ENCODE measurements around the gene LGI4.
A peak's percentile ranks its signal among the peaks of the same experiment; 100 is the strongest.
"Not testable (repeated sequence)": the region's sequence is repeated elsewhere in the genome, so short reads cannot be mapped to it uniquely, and the experiment has no call there.

Gene LGI4

DNA sequence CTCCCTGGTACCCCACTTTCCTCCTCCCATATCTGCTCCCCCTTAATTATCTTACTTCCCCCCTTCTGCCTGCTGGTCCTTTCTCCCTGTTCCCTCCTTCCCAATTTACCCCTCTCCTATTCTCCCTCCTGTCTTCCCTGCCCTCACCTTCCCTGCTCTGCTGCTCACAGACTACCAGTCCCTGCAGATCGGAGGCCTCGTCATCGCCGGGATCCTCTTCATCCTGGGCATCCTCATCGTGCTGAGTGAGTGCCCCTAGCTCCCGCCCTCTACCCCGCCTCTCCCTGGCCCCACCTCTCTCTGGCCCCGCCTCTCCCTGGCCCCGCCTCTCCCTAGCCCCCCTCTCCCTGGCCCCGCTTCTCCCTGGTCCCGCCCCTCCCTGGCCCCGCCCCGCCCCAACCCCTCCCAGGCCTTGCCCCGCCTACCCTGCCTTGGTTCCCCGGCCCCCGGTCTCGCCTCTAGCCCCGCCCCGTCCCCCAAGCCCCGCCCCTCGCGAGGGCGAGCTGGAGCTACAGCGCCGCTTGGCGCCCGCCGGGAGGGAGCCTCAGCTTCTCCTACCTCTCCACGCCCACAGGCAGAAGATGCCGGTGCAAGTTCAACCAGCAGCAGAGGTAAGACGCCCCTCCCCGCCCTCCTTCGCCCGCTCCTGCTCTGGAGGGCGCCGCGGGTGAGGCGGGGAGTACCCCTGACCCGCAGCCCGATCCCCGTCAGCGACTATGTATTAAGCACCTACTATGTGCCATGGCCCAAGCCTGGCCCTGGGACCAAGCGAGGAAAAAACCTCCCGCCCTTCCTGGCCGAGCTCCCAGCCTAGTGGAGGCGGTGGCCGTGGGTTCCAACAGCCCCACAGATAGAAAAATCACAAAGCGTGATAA lies 6.3 kb upstream of the LGI4 start:
- DNase-seq, result peak; percentile 98

GRCh38 chr19:35140207-35140961 lies 5.5 kb upstream of the LGI4 start:
- no peak for DNase-seq

- DNase-seq, result no peak
Measured at GRCh38 chr19:35138305-35138892, 3.5 kb upstream of the LGI4 start, which contains the start of gene FXYD1. FXYD1 (plus strand) TSS chr19:35138824; CDS start chr19:35140080, 1,256 bp downstream.

DNA sequence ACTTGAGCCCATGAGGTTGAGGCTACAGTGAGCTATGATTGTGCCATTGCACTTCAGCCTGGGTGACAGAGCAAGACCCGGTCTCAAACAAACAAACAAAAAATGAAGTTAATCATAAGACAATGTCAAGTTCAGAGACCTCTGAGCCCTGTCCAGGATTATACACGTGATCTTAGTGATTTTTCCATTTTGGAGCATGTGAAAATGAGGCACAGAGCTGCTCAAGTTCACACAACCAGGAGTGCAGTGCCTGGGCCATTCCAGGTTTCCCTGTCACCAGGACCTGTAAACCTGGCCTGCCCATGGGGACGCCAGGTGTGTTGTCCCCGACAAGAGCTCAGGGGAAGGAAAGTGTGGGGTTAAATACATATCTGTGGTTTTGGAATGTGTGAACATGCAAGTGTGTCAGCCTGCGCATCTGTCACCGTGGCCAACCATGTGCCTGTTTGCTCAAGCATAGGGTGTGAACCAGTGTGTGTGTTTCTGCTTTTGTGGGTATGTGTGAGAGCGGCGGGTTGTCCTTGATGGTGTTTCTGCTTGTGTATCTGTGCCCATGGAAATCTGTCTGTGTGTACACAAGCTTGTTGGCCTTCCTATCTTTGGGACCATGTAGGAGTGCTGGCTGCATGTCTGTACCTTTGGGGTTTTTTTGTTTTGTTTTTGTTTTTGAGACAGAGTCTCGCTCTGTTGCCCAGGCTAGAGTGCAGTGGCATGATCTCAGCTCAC lies 2.3 kb upstream of the LGI4 start:
- DNase-seq, result no peak

DNA sequence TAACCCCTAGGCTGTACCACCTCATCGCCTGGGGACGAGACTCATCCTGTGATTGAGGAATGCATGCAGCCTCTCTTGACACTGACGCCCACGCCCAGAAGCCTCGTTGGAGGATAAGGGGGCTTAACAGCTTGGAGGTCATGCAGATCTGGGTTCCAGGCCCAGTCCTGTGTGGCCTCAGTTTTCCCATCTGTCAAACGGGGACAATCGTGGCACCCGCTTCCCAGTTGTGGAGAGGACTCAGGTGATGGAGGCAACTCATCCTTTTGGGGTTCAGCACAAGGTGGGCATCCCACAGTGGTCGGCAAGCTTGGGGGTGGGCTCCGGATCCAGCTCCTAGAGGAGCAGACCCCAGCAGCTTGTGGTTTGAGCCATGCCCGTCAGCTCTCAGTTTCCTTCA lies 1.4 kb upstream of the LGI4 start:
- DNase-seq, result no peak

- peak; percentile 83 for DNase-seq
Measured at GRCh38 chr19:35135389-35135909, 590 bp upstream of the LGI4 start.

GRCh38 chr19:35133826-35134225 lies 1.0 kb downstream of the LGI4 start:
- no peak for DNase-seq

GRCh38 chr19:35132254-35132653 lies 2.6 kb downstream of the LGI4 start:
- DNase-seq, result no peak

GRCh38 chr19:35130761-35131720 lies 3.8 kb downstream of the LGI4 start:
- no peak for DNase-seq

GRCh38 chr19:35129724-35130274 lies 5.1 kb downstream of the LGI4 start:
- not testable (repeated sequence) for DNase-seq

DNA sequence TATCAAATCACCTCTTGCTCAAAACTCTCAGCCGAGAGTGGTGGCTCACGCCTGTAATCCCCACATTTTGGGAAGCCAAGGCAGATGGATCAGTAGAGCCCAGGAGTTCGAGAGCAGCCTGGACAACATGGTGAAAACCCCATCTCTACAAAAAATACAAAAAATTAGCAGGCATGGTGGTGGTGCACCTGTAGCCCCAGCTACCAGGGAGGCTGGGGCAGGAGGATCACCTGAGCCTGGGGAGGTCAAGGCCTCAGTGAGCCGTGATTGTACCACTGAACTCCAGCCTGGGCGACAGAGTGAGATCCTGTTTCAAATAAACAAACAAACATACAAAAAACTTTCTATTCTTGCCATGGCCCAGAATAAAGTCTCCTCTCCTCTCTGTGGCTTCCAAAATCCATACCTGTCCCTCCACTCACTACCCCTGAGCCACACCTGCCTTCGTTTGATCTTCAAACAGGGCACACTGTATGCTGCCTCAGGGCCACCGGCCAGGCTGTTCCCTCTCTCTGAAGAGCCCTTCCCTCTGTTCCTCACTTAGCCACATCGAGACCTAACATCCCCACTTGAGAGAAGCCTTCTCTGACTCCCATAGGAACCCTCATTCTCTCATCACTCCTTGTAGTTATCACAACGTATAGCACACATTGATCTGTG lies 6.3 kb downstream of the LGI4 start:
- DNase-seq, result no peak

DNA sequence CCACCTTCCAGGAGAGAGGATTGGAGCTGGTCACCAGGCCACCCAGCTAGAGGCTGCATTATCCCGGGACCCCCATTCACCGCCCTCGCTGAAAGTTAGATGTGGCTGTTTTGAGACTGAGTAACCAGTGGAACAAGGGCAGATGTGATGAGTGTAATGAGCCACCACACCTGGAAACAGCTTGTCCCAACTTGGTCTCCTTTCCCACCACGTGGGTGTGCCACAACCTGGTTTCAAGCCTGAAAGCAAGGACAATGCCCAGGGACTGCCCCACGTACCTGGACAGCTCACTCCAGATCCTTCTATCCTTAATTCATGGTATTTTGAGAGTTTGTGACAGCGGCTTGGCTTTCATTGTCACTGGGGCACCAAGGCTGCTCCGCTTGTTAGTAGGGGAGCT lies 7.0 kb downstream of the LGI4 start:
- DNase-seq, result no peak

DNA sequence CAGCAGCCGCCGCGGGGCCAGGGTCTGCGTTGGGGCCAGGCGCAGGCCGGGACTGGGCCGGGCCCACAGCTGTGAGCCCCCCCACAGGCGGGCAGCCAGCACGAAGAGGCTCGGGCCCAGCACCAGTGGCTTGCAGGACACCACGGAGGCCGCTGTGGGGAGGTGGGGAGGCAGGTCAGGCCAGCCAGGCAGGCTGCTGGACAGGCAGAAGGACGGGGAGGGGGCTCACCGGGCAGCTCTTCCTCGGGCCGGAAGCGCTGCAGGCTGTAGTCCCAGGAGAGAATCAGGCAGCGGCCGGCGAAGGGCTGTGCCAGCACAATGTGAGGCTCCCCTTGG lies 8.3 kb downstream of the LGI4 start:
- no peak for DNase-seq

DNA sequence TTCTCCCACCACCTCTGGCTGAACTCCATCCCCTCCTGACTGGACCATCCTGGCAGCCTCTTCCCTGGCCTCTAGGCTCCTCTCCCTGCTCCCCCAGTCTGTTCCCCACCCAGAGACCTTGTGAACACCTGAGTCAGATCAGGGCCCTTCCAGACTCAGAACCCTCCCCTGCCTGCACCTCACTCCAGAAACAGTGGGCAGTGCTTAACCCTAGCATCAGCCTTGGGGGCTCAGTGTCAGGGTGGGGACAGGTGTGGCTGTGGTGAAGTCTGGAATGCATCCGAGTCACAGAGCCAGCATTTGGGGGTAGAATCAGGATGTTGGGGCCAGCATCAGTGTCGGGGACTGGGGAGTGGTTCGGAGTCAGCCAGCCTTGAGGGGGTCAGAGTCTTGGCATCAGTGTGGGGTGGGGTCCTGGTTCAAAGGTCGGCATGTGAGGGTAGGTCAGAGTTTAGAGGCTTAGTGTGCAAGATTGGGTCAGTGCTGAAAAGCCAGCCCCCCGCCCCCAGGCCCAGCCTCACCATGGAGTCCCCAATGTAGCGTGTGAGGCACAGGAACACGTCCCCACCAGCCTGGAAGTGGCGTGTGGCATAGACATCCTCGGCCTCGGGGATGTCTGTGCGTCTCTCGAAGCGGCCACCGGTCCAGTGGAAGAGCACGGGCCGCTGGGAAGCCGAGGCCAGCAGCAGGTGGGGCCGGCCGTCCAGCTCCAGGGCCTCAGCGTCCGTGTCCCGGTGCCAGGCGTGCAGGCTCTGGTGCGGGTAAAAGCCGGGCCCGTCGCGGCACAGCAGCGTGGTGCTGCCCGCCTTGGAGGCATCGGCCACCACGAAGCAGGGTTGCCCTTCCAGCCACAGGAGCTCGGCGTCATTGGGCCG lies 8.9 kb downstream of the LGI4 start:
- no peak for DNase-seq

DNA sequence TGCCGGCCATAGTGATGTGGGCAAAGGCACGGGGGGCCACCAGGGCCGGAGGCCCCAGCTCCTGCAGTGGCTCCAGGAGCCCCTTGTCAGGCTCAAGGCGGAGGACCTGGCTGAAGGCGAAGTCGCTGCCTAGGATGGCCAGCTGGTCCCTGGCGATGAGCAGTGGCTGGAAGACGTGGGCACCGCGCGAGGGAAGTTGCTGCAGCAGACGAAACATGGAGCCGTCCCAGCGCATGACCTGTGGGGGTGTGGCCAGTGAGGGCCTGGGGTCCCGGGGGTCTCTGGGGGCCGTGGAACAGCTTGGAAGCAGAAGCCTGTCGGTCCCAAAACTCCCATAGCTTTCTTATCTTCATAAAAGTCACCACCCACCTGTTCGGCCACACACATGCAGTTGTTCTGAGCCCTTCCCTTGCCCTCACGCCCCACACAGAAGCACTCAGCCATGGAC lies 9.6 kb downstream of the LGI4 start:
- DNase-seq, result no peak

DNA sequence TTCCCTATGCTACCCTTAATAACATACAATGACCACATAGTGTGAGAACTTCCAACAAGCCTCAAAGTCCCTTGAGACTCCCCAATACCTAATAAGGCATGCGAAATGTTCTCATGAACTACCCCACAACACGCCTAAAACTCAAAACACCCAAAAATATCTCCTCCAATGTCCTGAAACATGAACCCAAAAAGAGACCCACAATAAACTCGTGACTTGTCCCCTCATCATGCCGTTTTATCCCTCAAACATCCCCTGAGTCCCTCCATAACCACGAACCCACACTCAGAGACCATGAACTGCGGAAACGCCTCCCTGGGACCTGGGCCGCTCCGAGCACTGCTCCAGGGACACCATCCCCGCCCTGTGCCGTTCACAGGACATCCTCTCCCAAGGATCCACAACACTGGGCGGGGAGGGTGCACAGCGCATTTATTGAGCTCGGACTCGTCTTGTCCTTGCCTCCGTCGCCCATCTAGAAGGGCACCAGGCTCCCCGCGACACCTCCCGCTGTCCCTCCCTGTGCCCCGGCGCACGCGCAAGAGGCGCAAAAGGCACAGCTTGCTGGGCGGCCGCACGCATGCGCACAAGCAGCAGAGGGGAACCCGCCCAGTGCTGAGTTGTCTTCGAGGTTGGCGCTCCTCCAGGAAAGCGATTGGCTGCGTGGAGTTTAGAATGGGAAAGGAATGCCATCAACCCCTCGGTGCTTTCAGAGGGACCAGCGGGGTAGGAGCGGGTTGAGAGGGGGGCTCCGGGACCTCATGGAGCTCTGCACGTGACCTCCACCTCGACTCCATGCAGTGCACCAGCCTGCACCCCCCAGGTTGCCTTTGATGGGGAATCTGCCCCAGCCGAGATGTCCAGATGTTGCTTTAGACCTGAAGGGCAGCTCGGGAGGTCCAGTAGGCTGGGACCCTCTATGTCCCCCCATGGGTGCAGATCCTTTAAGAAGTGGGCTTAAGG lies 10.5 kb downstream of the LGI4 start:
- peak; percentile 90 for DNase-seq

GRCh38 chr19:35123573-35123972 lies 11.3 kb downstream of the LGI4 start:
- DNase-seq, result no peak
